ENCODE results near the gene RBM6. TPM values are rescaled to one million over a fixed set of nuclear protein-coding genes. Genes with fewer than 3 reads are reported as not detected.
A peak's percentile ranks its signal among the peaks of the same experiment; 100 is the strongest.

RBM6 gene
- total and polyA plus RNA-seq, 9 of the 15 experiments (the other 6 are each of a cell fraction or from before 2014, with no cell fraction given): 19.9 to 82.2 (median 57.8) TPM

DNA sequence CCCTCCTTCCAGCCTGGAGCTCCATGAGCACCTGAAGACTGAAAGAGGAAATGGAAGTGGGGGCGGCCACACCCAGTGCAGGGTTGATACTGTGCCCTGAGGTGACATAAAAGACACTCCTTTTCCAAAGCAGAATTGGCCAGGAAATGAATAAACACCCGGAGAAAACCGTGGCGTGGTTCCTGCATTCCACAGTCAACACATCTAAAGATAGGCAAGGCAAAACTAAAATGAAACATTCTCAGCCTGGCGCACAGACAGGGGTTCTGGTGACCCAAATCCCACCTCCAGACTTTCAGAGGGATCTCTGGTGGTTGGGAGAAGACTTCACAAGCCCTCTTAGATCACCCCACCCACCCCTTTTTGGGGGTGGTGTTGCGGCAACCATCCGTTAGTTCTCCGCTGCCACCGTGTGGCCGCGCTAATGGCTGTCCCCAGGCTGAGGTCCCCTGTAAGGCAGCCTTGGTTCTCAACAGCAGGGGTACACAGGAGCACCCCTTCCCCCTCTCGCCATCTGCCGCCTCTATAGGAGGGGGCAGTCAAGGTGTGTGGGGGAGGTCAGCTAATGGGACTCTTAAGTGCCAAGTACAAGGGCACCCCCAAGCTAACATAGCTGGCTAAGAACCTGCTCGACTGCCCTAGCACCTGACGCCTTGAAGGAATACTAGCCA lies 33.7 kb upstream of the RBM6 start (continued):
- TF ChIP-seq, protein P1, sequence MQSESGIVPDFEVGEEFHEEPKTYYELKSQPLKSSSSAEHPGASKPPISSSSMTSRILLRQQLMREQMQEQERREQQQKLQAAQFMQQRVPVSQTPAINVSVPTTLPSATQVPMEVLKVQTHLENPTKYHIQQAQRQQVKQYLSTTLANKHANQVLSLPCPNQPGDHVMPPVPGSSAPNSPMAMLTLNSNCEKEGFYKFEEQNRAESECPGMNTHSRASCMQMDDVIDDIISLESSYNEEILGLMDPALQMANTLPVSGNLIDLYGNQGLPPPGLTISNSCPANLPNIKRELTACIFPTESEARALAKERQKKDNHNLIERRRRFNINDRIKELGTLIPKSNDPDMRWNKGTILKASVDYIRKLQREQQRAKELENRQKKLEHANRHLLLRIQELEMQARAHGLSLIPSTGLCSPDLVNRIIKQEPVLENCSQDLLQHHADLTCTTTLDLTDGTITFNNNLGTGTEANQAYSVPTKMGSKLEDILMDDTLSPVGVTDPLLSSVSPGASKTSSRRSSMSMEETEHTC (IDR thresholded peaks at IDR 0.05): no peak
- TF ChIP-seq ZNF717 (CRISPR knock-in tag; IDR thresholded peaks at IDR 0.05): no peak
- TF ChIP-seq EZH2 (IDR thresholded peaks at IDR 0.05; ENCODE audit: borderline replicate concordance, low read depth, low read length): no peak
- TF ChIP-seq CBX2 (IDR thresholded peaks at IDR 0.05; ENCODE audit: insufficient read depth, low read length, poor library complexity, severe bottlenecking): no peak
- TF ChIP-seq BHLHE40 (IDR thresholded peaks at IDR 0.05; ENCODE audit: low read length): no peak
- no peak for TF ChIP-seq PTBP1 (IDR thresholded peaks at IDR 0.05; ENCODE audit: low read depth, low read length)
- no peak for TF ChIP-seq GTF2E2 (tag; IDR thresholded peaks at IDR 0.05)
- no peak for TF ChIP-seq ZNF121 (CRISPR knock-in tag; conservative IDR thresholded peaks at IDR 0.05)
- peak; percentile 35; the same call in 1 of the 2 replicates for TF ChIP-seq SMARCE1 (IDR thresholded peaks at IDR 0.05)
- no peak for TF ChIP-seq CAMTA2 (CRISPR knock-in tag; conservative IDR thresholded peaks at IDR 0.05)
- TF ChIP-seq ZNF23 (CRISPR knock-in tag; IDR thresholded peaks at IDR 0.05): no peak
- TF ChIP-seq FOXJ2 (tag; IDR thresholded peaks at IDR 0.05): no peak
- TF ChIP-seq, protein P2, sequence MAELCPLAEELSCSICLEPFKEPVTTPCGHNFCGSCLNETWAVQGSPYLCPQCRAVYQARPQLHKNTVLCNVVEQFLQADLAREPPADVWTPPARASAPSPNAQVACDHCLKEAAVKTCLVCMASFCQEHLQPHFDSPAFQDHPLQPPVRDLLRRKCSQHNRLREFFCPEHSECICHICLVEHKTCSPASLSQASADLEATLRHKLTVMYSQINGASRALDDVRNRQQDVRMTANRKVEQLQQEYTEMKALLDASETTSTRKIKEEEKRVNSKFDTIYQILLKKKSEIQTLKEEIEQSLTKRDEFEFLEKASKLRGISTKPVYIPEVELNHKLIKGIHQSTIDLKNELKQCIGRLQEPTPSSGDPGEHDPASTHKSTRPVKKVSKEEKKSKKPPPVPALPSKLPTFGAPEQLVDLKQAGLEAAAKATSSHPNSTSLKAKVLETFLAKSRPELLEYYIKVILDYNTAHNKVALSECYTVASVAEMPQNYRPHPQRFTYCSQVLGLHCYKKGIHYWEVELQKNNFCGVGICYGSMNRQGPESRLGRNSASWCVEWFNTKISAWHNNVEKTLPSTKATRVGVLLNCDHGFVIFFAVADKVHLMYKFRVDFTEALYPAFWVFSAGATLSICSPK (IDR thresholded peaks at IDR 0.05; ENCODE audit: borderline replicate concordance): no peak
- TF ChIP-seq, protein P3, sequence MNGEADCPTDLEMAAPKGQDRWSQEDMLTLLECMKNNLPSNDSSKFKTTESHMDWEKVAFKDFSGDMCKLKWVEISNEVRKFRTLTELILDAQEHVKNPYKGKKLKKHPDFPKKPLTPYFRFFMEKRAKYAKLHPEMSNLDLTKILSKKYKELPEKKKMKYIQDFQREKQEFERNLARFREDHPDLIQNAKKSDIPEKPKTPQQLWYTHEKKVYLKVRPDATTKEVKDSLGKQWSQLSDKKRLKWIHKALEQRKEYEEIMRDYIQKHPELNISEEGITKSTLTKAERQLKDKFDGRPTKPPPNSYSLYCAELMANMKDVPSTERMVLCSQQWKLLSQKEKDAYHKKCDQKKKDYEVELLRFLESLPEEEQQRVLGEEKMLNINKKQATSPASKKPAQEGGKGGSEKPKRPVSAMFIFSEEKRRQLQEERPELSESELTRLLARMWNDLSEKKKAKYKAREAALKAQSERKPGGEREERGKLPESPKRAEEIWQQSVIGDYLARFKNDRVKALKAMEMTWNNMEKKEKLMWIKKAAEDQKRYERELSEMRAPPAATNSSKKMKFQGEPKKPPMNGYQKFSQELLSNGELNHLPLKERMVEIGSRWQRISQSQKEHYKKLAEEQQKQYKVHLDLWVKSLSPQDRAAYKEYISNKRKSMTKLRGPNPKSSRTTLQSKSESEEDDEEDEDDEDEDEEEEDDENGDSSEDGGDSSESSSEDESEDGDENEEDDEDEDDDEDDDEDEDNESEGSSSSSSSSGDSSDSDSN (IDR thresholded peaks at IDR 0.05; ENCODE audit: borderline replicate concordance in 1 of 2, low read depth in 2 of 2, low read length in 2 of 2): 0 out of 4 replicates have a peak, but pooled peaks of 1 of the 2 experiments have one; percentile 43
- TF ChIP-seq, protein P4, sequence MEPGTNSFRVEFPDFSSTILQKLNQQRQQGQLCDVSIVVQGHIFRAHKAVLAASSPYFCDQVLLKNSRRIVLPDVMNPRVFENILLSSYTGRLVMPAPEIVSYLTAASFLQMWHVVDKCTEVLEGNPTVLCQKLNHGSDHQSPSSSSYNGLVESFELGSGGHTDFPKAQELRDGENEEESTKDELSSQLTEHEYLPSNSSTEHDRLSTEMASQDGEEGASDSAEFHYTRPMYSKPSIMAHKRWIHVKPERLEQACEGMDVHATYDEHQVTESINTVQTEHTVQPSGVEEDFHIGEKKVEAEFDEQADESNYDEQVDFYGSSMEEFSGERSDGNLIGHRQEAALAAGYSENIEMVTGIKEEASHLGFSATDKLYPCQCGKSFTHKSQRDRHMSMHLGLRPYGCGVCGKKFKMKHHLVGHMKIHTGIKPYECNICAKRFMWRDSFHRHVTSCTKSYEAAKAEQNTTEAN (CRISPR knock-in tag; IDR thresholded peaks at IDR 0.05): no peak
- peak; percentile 51; the same call in 1 of the 2 replicates for TF ChIP-seq ARID2 (IDR thresholded peaks at IDR 0.05)
- no peak for TF ChIP-seq ARNT (IDR thresholded peaks at IDR 0.05)
- TF ChIP-seq, protein P5, sequence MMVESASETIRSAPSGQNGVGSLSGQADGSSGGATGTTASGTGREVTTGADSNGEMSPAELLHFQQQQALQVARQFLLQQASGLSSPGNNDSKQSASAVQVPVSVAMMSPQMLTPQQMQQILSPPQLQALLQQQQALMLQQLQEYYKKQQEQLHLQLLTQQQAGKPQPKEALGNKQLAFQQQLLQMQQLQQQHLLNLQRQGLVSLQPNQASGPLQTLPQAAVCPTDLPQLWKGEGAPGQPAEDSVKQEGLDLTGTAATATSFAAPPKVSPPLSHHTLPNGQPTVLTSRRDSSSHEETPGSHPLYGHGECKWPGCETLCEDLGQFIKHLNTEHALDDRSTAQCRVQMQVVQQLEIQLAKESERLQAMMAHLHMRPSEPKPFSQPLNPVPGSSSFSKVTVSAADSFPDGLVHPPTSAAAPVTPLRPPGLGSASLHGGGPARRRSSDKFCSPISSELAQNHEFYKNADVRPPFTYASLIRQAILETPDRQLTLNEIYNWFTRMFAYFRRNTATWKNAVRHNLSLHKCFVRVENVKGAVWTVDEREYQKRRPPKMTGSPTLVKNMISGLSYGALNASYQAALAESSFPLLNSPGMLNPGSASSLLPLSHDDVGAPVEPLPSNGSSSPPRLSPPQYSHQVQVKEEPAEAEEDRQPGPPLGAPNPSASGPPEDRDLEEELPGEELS (CRISPR knock-in tag; IDR thresholded peaks at IDR 0.05; ENCODE audit: borderline replicate concordance): no peak
- no peak for TF ChIP-seq ATF1 (CRISPR knock-in tag; IDR thresholded peaks at IDR 0.05)
- no peak for TF ChIP-seq ATF1 (tag; IDR thresholded peaks at IDR 0.05)
- TF ChIP-seq ILK (tag; IDR thresholded peaks at IDR 0.05; ENCODE audit: borderline replicate concordance, low read depth): no peak
